Left lung (tissue), 14 donors: ENCODE results near the gene PIN4. TPM values are rescaled to one million over a fixed set of nuclear protein-coding genes. Genes with fewer than 3 reads are reported as not detected.

Experiments
- ATAC-seq: fragments of 200-7000 bp; cut with Tn5 transposase; one replicate; pipeline ENCODE4 v1.9.1; 2020; ENCODE audit warnings: moderate library complexity
- DNase-seq, 4 donors: peaks; one replicate each; pipeline ENCODE4 v3.0.0-alpha.2; 2013 to 2020
- H3K27ac ChIP-seq, 2 donors: fragments of 200-600 bp; sonication (generic) in 1 of 2; one replicate each; pipeline versions ENCODE4 v1.5.0 to v1.8.0; 2020 to 2021
- H3K27me3 ChIP-seq, 2 donors: fragments of 200-600 bp; sonication (generic) in 1 of 2; one replicate each; pipeline versions ENCODE4 v1.5.0 to v1.8.0; 2020 to 2021
- H3K36me3 ChIP-seq, 2 donors: fragments of 200-600 bp; sonication (generic) in 1 of 2; one replicate each; pipeline versions ENCODE4 v1.5.0 to v1.8.0; 2020 to 2021
- H3K4me1 ChIP-seq, 2 donors: fragments of 200-600 bp; one replicate each; pipeline ENCODE4 v1.8.0; 2021
- H3K4me3 ChIP-seq, 2 donors: fragments of 200-600 bp; sonication (generic) in 1 of 2; one replicate each; pipeline versions ENCODE4 v1.5.0 to v1.8.0; 2020 to 2021; ENCODE audit warnings: mild to moderate bottlenecking in 1 of 2
- H3K9me3 ChIP-seq, 2 donors: fragments of 200-600 bp; sonication (generic) in 1 of 2; one replicate each; pipeline versions ENCODE4 v1.5.0 to v1.8.0; 2020 to 2021
- intact Hi-C, 2 donors: fragments of 100-400 bp; cut with DNase I; formaldehyde crosslinking; loops; one replicate each; pipeline versions ENCODE4 v1.11.2 to v1.14.2; 2022
- long read RNA-seq, 12 donors: library from polyadenylated mRNA in 2 of 12; unstranded in 2 of 12; transcript quantifications; one replicate each; pipeline ENCODE4 v2.0.0 and lab custom pipeline, GENCODE V29; 2019 to 2026
- polyA plus RNA-seq, 6 donors: library from polyadenylated mRNA; unstranded; fragments of 120-200 nt; gene quantifications; one replicate each; pipeline ENCODE4 v1.2.1, GENCODE V29; 2013; ENCODE audit not compliant: insufficient read length in 6 of 6
- total RNA-seq, 2 donors: library from RNA; stranded (reverse); fragmentation: NEBNext Ultra II Directional; extraction: Animal tissue kit (Norgen Biotek cat#: 25700); gene quantifications; one replicate each; pipeline ENCODE4 v1.2.1, GENCODE V29; 2021
- TF ChIP-seq, protein P1 (sequence below), 2 donors: fragments of 200-600 bp; sonication (generic) in 1 of 2; IDR thresholded peaks; one replicate each; pipeline versions ENCODE4 v1.5.0 to v1.8.0; 2021; ENCODE audit warnings: antibody characterized with exemption in 2 of 2
- donor health status: DM: no; HTN: yes; CAD: no.
- donor health status: DM: no; HTN: no; CAD: no.

Gene PIN4
- total RNA-seq (1 to 10 TPM; 7.6 to 9.0 TPM), polyA plus RNA-seq (10 to 100 TPM; 28.2 to 43.3 (median 39.0) TPM)
- long read RNA-seq, donor 1, transcript PIN4-203 (4 exons, 1,321 nt): major isoform, 79 of 9,715 reads
- long read RNA-seq, donor 1, transcript PIN4-201 (3 exons, 1,780 nt): minor isoform, 8 of 9,715 reads
- long read RNA-seq, donor 1, partial matches to known transcripts: 5,301 of 9,715 reads
- long read RNA-seq, donor 1, other reads (novel, unspliced or antisense): 4,326 of 9,715 reads
- long read RNA-seq, donor 2, transcript PIN4-203 (4 exons, 1,321 nt): major isoform, 61 of 11,116 reads
- long read RNA-seq, donor 2, partial matches to known transcripts: 10,589 of 11,116 reads
- long read RNA-seq, donor 2, other reads (novel, unspliced or antisense): 464 of 11,116 reads
- long read RNA-seq, donor 3, transcript PIN4-203 (4 exons, 1,321 nt): major isoform, 40 of 47 reads
- long read RNA-seq, donor 3, partial matches to known transcripts: 0 of 47 reads
- long read RNA-seq, donor 3, other reads (novel, unspliced or antisense): 7 of 47 reads
- long read RNA-seq, donor 4, transcript PIN4-203 (4 exons, 1,321 nt): major isoform, 34 of 36 reads
- long read RNA-seq, donor 4, partial matches to known transcripts: 0 of 36 reads
- long read RNA-seq, donor 4, other reads (novel, unspliced or antisense): 1 of 36 reads
- long read RNA-seq, donor 5, transcript PIN4-203 (4 exons, 1,321 nt): major isoform, 67 of 7,684 reads
- long read RNA-seq, donor 5, transcript PIN4-201 (3 exons, 1,780 nt): minor isoform, 6 of 7,684 reads
- long read RNA-seq, donor 5, partial matches to known transcripts: 3,126 of 7,684 reads
- long read RNA-seq, donor 5, other reads (novel, unspliced or antisense): 4,483 of 7,684 reads
- long read RNA-seq, donor 6, transcript PIN4-203 (4 exons, 1,321 nt): major isoform, 63 of 4,001 reads
- long read RNA-seq, donor 6, transcript PIN4-201 (3 exons, 1,780 nt): minor isoform, 5 of 4,001 reads
- long read RNA-seq, donor 6, partial matches to known transcripts: 3,834 of 4,001 reads
- long read RNA-seq, donor 6, other reads (novel, unspliced or antisense): 99 of 4,001 reads
- long read RNA-seq, donor 7, transcript PIN4-203 (4 exons, 1,321 nt): major isoform, 15 of 3,588 reads
- long read RNA-seq, donor 7, partial matches to known transcripts: 1,802 of 3,588 reads
- long read RNA-seq, donor 7, other reads (novel, unspliced or antisense): 1,769 of 3,588 reads
- long read RNA-seq, donor 8, transcript PIN4-203 (4 exons, 1,321 nt): major isoform, 22 of 6,144 reads
- long read RNA-seq, donor 8, partial matches to known transcripts: 2,908 of 6,144 reads
- long read RNA-seq, donor 8, other reads (novel, unspliced or antisense): 3,212 of 6,144 reads
- long read RNA-seq, donor 9: 0 reads
- long read RNA-seq, donor 10, transcript PIN4-203 (4 exons, 1,321 nt): major isoform, 38 of 39 reads
- long read RNA-seq, donor 10, partial matches to known transcripts: 0 of 39 reads
- long read RNA-seq, donor 10, other reads (novel, unspliced or antisense): 0 of 39 reads
- long read RNA-seq, donor 11, transcript PIN4-203 (4 exons, 1,321 nt): major isoform, 39 of 49 reads
- long read RNA-seq, donor 11, partial matches to known transcripts: 0 of 49 reads
- long read RNA-seq, donor 11, other reads (novel, unspliced or antisense): 8 of 49 reads
- long read RNA-seq, donor 12, transcript PIN4-203 (4 exons, 1,321 nt): major isoform, 30 of 7,096 reads
- long read RNA-seq, donor 12, partial matches to known transcripts: 6,773 of 7,096 reads
- long read RNA-seq, donor 12, other reads (novel, unspliced or antisense): 293 of 7,096 reads

DNA sequence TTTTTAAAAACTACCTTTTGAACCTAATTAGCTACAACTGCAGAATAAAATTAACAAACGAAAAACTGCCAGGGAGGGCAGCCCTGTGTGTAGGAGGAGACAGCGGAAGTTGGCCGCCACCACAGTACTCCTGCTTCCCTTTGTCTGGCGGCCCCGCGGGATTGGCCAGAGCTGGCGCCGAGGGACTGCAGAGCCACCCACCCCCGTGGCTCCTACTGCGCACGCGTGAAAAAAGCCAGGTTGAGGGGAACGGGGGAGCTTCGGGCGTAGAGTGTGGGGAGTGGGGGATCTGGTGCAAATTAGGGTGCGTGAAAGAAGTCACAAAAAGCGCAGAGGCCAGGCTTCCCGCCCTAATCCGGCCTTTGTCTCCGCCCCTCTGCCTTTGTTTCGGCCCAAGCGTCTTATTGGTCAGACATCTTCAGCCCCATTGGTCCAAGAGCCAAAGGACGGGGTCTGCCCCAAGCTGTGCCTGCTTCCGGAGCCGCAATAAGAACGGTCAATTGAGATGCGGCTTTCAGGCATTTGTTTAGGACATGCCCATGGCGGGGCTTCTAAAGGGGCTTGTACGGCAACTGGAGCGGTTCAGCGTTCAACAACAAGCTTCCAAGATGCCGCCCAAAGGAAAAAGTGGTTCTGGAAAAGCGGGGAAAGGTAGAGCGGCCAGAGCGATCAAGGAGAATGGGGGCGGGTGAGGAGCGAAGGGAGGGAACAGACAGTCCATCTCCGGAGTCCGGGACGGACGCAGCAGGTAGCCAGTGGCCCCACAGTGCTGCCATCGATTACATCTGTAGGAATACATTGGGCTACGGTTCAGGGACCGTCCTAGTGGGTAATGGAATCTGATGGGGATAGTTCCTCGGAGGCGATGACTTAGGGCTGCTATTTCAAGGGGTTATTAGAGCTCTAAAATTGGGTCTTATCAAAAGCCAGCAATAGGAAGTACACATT, at the start of gene PIN4:
Gene PIN4 (plus strand): TSS at position 580 of the 948 bp plus-strand sequence. CDS start 29 bp downstream, at position 609.
- ATAC-seq: peak; percentile 98
- H3K36me3 ChIP-seq: peaks cover 0 to 3% of the 10 kb centered on the region in 2 donors
- TF ChIP-seq, protein P1, sequence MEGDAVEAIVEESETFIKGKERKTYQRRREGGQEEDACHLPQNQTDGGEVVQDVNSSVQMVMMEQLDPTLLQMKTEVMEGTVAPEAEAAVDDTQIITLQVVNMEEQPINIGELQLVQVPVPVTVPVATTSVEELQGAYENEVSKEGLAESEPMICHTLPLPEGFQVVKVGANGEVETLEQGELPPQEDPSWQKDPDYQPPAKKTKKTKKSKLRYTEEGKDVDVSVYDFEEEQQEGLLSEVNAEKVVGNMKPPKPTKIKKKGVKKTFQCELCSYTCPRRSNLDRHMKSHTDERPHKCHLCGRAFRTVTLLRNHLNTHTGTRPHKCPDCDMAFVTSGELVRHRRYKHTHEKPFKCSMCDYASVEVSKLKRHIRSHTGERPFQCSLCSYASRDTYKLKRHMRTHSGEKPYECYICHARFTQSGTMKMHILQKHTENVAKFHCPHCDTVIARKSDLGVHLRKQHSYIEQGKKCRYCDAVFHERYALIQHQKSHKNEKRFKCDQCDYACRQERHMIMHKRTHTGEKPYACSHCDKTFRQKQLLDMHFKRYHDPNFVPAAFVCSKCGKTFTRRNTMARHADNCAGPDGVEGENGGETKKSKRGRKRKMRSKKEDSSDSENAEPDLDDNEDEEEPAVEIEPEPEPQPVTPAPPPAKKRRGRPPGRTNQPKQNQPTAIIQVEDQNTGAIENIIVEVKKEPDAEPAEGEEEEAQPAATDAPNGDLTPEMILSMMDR (IDR thresholded peaks at IDR 0.05): no peak
- peak within 1 kb of the TSS; percentile 37 to 65 for H3K4me3 ChIP-seq
- intact Hi-C loops: no loop called here
- peaks cover 0 to 6% of the 10 kb centered on the region in 2 donors for H3K4me1 ChIP-seq
- peak; percentile 92 to 96 (median 92) for DNase-seq
- peak within 1 kb of the TSS; percentile 79 to 88 for H3K27ac ChIP-seq
- H3K27me3 ChIP-seq: no peaks in the 10 kb centered on the region
- no peaks in the 10 kb centered on the region for H3K9me3 ChIP-seq

DNA sequence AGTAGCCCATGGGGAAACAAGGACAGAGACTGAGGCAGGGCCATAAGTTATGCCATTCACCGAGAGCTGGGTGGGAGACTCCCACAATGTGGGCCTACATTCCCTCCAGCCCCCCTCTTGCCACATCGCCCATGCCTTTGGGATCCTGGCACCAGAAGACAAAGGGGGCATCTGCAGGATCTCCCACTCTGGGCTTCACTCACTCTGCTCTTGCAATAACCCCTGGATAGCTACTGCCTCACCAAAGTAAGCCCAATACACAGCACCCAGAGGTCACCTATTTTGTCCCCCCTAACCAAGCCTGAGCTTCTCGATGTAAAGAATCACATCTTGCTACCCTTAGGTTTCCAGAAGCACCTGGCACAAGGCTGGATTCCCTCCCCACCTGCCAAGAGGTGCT, 49.1 kb upstream of the PIN4 start:
- Histone ChIP-seq H3K27me3 (peaks cover 0 to 12% of the 10 kb centered on the region in 2 donors), H3K9me3 (no peaks in the 10 kb centered on the region), H3K27ac (no peak overlapping the region), H3K4me1 (peaks cover 0 to 8% of the 10 kb centered on the region in 2 donors), H3K4me3 (peak overlapping the region in 1 of 2 donors; percentile 41), H3K36me3 (no peaks in the 10 kb centered on the region)
- TF ChIP-seq, protein P1 (IDR thresholded peaks at IDR 0.05): no peak
- ATAC-seq (no peak), DNase-seq (no peak)
- intact Hi-C loops: no loop called here

DNA sequence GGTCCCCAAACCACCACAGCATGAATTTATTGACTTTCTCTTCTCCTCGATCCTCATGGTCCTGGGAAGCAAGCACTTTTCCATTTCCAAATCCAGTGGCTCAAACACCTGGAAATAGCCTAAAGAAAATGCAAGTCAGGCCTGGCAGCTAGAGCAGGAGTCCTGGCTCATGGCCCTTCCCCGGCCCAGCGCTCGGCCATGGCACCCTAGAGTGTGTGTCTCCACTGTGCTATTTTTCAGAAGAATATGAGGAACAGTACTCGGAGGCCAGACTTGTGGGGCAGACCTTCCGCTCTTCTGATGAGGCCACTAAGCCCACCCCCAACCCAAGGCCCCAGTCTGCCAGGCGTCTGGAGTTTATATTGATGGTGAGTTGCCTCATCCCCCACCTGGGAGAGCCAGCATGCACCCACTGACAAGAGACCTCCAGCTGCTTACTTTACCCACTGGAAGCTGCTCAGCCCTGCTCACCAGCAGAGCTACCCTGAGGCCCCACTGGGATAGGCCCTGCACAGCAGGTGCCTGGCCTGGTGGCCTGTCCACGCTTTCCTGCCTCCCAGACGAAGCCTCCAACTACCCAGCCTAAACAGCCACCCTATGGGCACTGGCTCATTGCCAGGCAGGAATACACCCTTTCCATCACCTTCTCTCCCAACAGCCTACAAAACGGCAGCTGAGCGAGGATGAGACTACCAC, 47.6 kb upstream of the PIN4 start:
- Histone ChIP-seq H3K27ac (no peak overlapping the region), H3K27me3 (peaks cover 0 to 12% of the 10 kb centered on the region in 2 donors), H3K4me1 (peaks cover 0 to 6% of the 10 kb centered on the region in 2 donors), H3K36me3 (peaks cover 0 to 10% of the 10 kb centered on the region in 2 donors), H3K4me3 (no peak overlapping the region), H3K9me3 (no peaks in the 10 kb centered on the region)
- TF ChIP-seq, protein P1 (IDR thresholded peaks at IDR 0.05): no peak
- DNase-seq (no peak), ATAC-seq (no peak)
- intact Hi-C loops: no loop called here
